Natural killer cell treated with Interleukin-12 subunit alpha and Interleukin-12 subunit beta and Interleukin-15 and Interleukin-18, amount 100 ng/mL, for 72 hours (primary cell): ENCODE measurements around the gene DSC2. TPM values are rescaled to one million over a fixed set of nuclear protein-coding genes. Genes with fewer than 3 reads are reported as not detected.

ENCODE experiments used
- ATAC-seq, 2 donors: fragments of 150-1000 bp; cut with Tn5 transposase in 1 of 2; sonication (Bioruptor Pico), chemical (Tn5 transposase) in 1 of 2; 2 replicates each; pipeline ENCODE4 v1.10.0; 2021
- DNase-seq: peaks from one replicate; pipeline ENCODE4 v3.0.0; 2022; ENCODE audit warnings: low spot score
- H3K27ac Mint-ChIP-seq, 2 donors: 1 replicate in 1 of 2; 2 replicates in 1 of 2; pipeline ENCODE4 v1.8.0; 2022; ENCODE audit warnings: mixed read lengths in 2 of 2, mild to moderate bottlenecking in 1 of 2, moderate library complexity in 1 of 2
- H3K27me3 Mint-ChIP-seq, 2 donors: 1 replicate in 1 of 2; 2 replicates in 1 of 2; pipeline ENCODE4 v1.8.0; 2022; ENCODE audit warnings: mixed read lengths in 2 of 2
- H3K36me3 Mint-ChIP-seq: one replicate; pipeline ENCODE4 v1.8.0; 2022; ENCODE audit warnings: mixed read lengths
- H3K4me1 Mint-ChIP-seq, 2 donors: 1 replicate in 1 of 2; 2 replicates in 1 of 2; pipeline ENCODE4 v1.8.0; 2022; ENCODE audit warnings: low read depth in 2 of 2, mixed read lengths in 2 of 2, mild to moderate bottlenecking in 1 of 2
- H3K4me3 Mint-ChIP-seq: one replicate; pipeline ENCODE4 v1.8.0; 2022; ENCODE audit warnings: mixed read lengths
- H3K9me3 Mint-ChIP-seq: 2 replicates; pipeline ENCODE4 v1.8.0; 2022; ENCODE audit warnings: mixed read lengths
- total RNA-seq, 2 donors: library from RNA; stranded (reverse); gene quantifications; one replicate each; pipeline ENCODE4 v1.2.3, GENCODE V29; 2022

The DSC2 gene
- total RNA-seq, 2 donors from 2014 or later: not detected

- H3K27ac Mint-ChIP-seq: no peak overlapping the region
- H3K4me1 Mint-ChIP-seq: no peaks in the 10 kb centered on the region
- H3K9me3 Mint-ChIP-seq: peaks cover 5% of the 10 kb centered on the region
- ATAC-seq (no peak), DNase-seq (no peak)
- no peak overlapping the region for H3K4me3 Mint-ChIP-seq
- peaks cover 4 to 9% of the 10 kb centered on the region in 2 donors for H3K27me3 Mint-ChIP-seq
- H3K36me3 Mint-ChIP-seq: peaks cover 2% of the 10 kb centered on the region
Measured at GRCh38 chr18:31104444-31104843, 2.2 kb upstream of the DSC2 start.

- H3K36me3 Mint-ChIP-seq: peaks cover 9% of the 10 kb centered on the region
- no peak overlapping the region for H3K27ac Mint-ChIP-seq
- no peaks in the 10 kb centered on the region for H3K4me1 Mint-ChIP-seq
- no peak overlapping the region for H3K4me3 Mint-ChIP-seq
- DNase-seq (no peak), ATAC-seq (no peak)
- peaks cover 9% of the 10 kb centered on the region for H3K9me3 Mint-ChIP-seq
- peaks cover 10 to 14% of the 10 kb centered on the region in 2 donors for H3K27me3 Mint-ChIP-seq
Measured at GRCh38 chr18:31103423-31103822, 1.2 kb upstream of the DSC2 start.

- Mint-ChIP-seq H3K27me3 (peaks cover 10 to 14% of the 10 kb centered on the region in 2 donors), H3K9me3 (peaks cover 9% of the 10 kb centered on the region), H3K36me3 (peaks cover 9% of the 10 kb centered on the region), H3K27ac (no peak overlapping the region), H3K4me1 (no peaks in the 10 kb centered on the region), H3K4me3 (no peak overlapping the region)
- ATAC-seq (no peak), DNase-seq (no peak)
Measured at GRCh38 chr18:31102941-31103340, 720 bp upstream of the DSC2 start.

GRCh38 chr18:31101183-31102024 lies 817 bp downstream of the DSC2 start:
- Mint-ChIP-seq H3K4me3 (no peak overlapping the region), H3K36me3 (peaks cover 9% of the 10 kb centered on the region), H3K27ac (no peak overlapping the region), H3K4me1 (no peaks in the 10 kb centered on the region), H3K27me3 (peaks cover 10 to 14% of the 10 kb centered on the region in 2 donors), H3K9me3 (peaks cover 9% of the 10 kb centered on the region)
- ATAC-seq: no peak
- no peak for DNase-seq

GRCh38 chr18:31100436-31101182 lies 1.6 kb downstream of the DSC2 start:
- H3K27ac Mint-ChIP-seq: no peak overlapping the region

GRCh38 chr18:31099450-31100230 lies 2.6 kb downstream of the DSC2 start:
- no peaks in the 10 kb centered on the region for H3K4me1 Mint-ChIP-seq
- ATAC-seq (no peak), DNase-seq (no peak)
- no peak overlapping the region for H3K27ac Mint-ChIP-seq
- peaks cover 21% of the 10 kb centered on the region for H3K9me3 Mint-ChIP-seq
- H3K27me3 Mint-ChIP-seq: peaks cover 10 to 14% of the 10 kb centered on the region in 2 donors
- H3K4me3 Mint-ChIP-seq: no peak overlapping the region
- H3K36me3 Mint-ChIP-seq: peaks cover 13% of the 10 kb centered on the region

More at GRCh38 chr18:31100436-31101182, 1.6 kb downstream of the DSC2 start:
- H3K27me3 Mint-ChIP-seq: peaks cover 10 to 14% of the 10 kb centered on the region in 2 donors
- no peaks in the 10 kb centered on the region for H3K4me1 Mint-ChIP-seq
- peaks cover 9% of the 10 kb centered on the region for H3K36me3 Mint-ChIP-seq
- DNase-seq (no peak), ATAC-seq (no peak)
- no peak overlapping the region for H3K4me3 Mint-ChIP-seq
- peaks cover 11% of the 10 kb centered on the region for H3K9me3 Mint-ChIP-seq

- H3K27me3 Mint-ChIP-seq: peaks cover 10 to 14% of the 10 kb centered on the region in 2 donors
- H3K4me3 Mint-ChIP-seq: no peak overlapping the region
- H3K9me3 Mint-ChIP-seq: peaks cover 21% of the 10 kb centered on the region
- ATAC-seq (no peak), DNase-seq (no peak)
- H3K27ac Mint-ChIP-seq: no peak overlapping the region
- no peaks in the 10 kb centered on the region for H3K4me1 Mint-ChIP-seq
- H3K36me3 Mint-ChIP-seq: peaks cover 14% of the 10 kb centered on the region
Measured at GRCh38 chr18:31098878-31099277, 3.3 kb downstream of the DSC2 start.

GRCh38 chr18:31097666-31098065 lies 4.6 kb downstream of the DSC2 start:
- H3K36me3 Mint-ChIP-seq: peaks cover 14% of the 10 kb centered on the region
- H3K4me3 Mint-ChIP-seq: no peak overlapping the region
- no peak overlapping the region for H3K27ac Mint-ChIP-seq
- ATAC-seq (no peak), DNase-seq (no peak)
- peaks cover 10% of the 10 kb centered on the region in 2 donors for H3K27me3 Mint-ChIP-seq
- H3K4me1 Mint-ChIP-seq: no peaks in the 10 kb centered on the region
- H3K9me3 Mint-ChIP-seq: peaks cover 18% of the 10 kb centered on the region

GRCh38 chr18:31093880-31094279 lies 8.3 kb downstream of the DSC2 start:
- no peak for DNase-seq
- Mint-ChIP-seq H3K36me3 (peaks cover 7% of the 10 kb centered on the region), H3K4me1 (no peaks in the 10 kb centered on the region), H3K4me3 (no peak overlapping the region), H3K27me3 (no peaks in the 10 kb centered on the region), H3K9me3 (peaks cover 13% of the 10 kb centered on the region), H3K27ac (no peak overlapping the region)
- no peak for ATAC-seq

- Mint-ChIP-seq H3K9me3 (peaks cover 13% of the 10 kb centered on the region), H3K4me1 (no peaks in the 10 kb centered on the region), H3K27ac (no peak overlapping the region)
Measured at GRCh38 chr18:31093294-31093693, 8.9 kb downstream of the DSC2 start.

GRCh38 chr18:31091350-31091749 lies 10.9 kb downstream of the DSC2 start:
- Mint-ChIP-seq H3K27ac (no peak overlapping the region), H3K4me1 (no peaks in the 10 kb centered on the region), H3K4me3 (no peak overlapping the region), H3K36me3 (peaks cover 5% of the 10 kb centered on the region), H3K9me3 (peaks cover 13% of the 10 kb centered on the region), H3K27me3 (no peaks in the 10 kb centered on the region)
- DNase-seq: no peak
- ATAC-seq: no peak

More at GRCh38 chr18:31093294-31093693, 8.9 kb downstream of the DSC2 start:
- no peak overlapping the region for H3K4me3 Mint-ChIP-seq
- no peak for DNase-seq
- ATAC-seq: no peak
- H3K36me3 Mint-ChIP-seq: peaks cover 5% of the 10 kb centered on the region
- H3K27me3 Mint-ChIP-seq: no peaks in the 10 kb centered on the region

GRCh38 chr18:31088532-31088931 lies 13.7 kb downstream of the DSC2 start:
- Mint-ChIP-seq H3K4me1 (no peaks in the 10 kb centered on the region), H3K27me3 (no peaks in the 10 kb centered on the region), H3K9me3 (peaks cover 2% of the 10 kb centered on the region), H3K27ac (no peak overlapping the region), H3K4me3 (no peak overlapping the region), H3K36me3 (no peaks in the 10 kb centered on the region)
- ATAC-seq: no peak
- no peak for DNase-seq

GRCh38 chr18:31079973-31080372 lies 22.2 kb downstream of the DSC2 start:
- H3K4me3 Mint-ChIP-seq: no peak overlapping the region
- peaks cover 9% of the 10 kb centered on the region for H3K9me3 Mint-ChIP-seq
- H3K27me3 Mint-ChIP-seq: no peaks in the 10 kb centered on the region
- DNase-seq: no peak
- ATAC-seq: no peak
- H3K27ac Mint-ChIP-seq: no peak overlapping the region
- no peaks in the 10 kb centered on the region for H3K4me1 Mint-ChIP-seq
- H3K36me3 Mint-ChIP-seq: peaks cover 2% of the 10 kb centered on the region
